GM21360 (cell line): ENCODE data around the gene GTPBP4.
"Not testable (repeated sequence)": the region's sequence is repeated elsewhere in the genome, so short reads cannot be mapped to it uniquely, and the experiment has no call there.

ENCODE experiments used
- ATAC-seq: cut with Tn5 transposase; IDR thresholded peaks from one replicate; pipeline ENCODE4 v1.9.1; 2021; ENCODE audit warnings: mild to moderate bottlenecking, moderate library complexity; ENCODE audit not compliant: unreplicated experiment

The GTPBP4 gene

GRCh38 chr10:1050554-1050953 lies 62.3 kb downstream of the GTPBP4 start:
- no peak for ATAC-seq

GRCh38 chr10:1054684-1055083 lies 66.5 kb downstream of the GTPBP4 start:
- no peak for ATAC-seq

GRCh38 chr10:1056326-1057105 lies 68.3 kb downstream of the GTPBP4 start, which contains the start of gene WDR37:
Gene WDR37 (plus strand): TSS chr10:1056385. CDS start chr10:1072156, 15,771 bp downstream.
- peak; percentile 87 for ATAC-seq

- peak; percentile 9 for ATAC-seq
Observed at GRCh38 chr10:1057106-1057657, 68.9 kb downstream of the GTPBP4 start.

- ATAC-seq = no peak
Observed at GRCh38 chr10:1058017-1058416, 69.8 kb downstream of the GTPBP4 start.

DNA sequence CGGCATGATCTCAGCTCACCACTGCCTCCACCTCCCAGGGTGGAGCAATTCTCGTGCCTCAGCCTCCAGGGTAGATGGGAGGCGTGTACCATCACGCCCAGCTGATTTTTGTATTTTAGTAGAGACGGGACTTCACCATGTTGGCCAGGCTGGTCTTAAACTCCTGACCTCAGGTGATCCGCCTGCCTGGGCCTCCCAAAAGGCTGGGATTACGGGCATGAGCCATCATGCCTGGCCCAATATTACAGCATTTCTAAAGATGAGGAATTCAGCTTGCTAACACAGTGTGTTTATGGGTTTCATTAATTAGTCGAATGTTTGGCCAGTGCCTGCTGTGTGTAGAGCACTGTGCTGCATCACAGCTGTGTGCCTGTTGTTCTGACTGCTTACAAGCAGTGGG lies 71.7 kb downstream of the GTPBP4 start:
- no peak for ATAC-seq

- ATAC-seq = no peak
Observed at GRCh38 chr10:1061930-1062774, 73.9 kb downstream of the GTPBP4 start.

DNA sequence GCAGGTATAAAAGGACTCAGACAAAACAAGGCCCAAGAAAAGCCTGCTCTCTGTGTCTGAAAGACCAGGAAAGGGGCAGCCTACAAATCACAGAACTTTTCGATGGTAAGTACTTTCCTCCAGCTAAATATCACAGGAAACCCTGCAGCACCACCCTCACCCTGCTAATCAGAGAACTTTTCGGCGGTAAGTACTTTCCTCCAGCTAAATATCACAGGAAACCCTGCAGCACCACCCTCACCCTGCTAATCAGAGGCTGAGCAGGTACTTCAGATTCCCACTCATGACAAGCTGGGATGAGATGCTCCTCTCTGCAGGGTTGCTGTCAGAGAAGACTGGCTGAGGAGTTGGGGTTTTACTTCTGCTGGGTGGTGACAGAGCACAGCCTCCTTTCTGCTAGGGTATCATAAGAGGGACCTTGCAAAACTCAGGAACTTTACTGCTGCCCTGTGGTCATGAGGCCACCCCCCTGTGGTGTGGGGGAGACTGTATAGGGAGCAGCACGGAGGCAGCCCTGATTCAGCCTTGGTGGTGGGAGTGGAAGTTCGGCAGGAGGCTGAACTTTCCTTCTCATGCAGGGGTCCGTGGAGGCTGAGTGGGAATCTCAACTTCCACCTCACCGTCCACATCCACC lies 75.1 kb downstream of the GTPBP4 start:
- ATAC-seq = no peak

- no peak for ATAC-seq
Observed at GRCh38 chr10:1064964-1065247, 76.7 kb downstream of the GTPBP4 start.

DNA sequence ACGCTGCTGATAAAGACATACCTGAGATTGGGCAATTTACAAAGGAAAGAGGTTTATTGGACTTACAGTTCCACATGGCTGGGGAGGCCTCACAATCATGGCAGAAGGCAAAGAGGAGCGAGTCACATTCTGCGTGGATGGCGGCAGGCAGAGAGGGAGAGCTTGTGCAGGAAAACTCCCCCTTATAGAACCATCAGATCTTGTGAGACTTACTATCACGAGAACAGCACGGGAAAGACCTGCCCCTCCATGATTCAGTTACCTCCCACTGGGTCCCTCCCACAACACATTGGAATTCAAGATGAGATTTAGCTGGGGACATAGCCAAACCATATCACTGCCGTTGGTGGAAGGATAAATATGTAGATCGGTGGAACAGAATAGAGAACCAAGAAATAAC lies 78.5 kb downstream of the GTPBP4 start:
- ATAC-seq = not testable (repeated sequence)

DNA sequence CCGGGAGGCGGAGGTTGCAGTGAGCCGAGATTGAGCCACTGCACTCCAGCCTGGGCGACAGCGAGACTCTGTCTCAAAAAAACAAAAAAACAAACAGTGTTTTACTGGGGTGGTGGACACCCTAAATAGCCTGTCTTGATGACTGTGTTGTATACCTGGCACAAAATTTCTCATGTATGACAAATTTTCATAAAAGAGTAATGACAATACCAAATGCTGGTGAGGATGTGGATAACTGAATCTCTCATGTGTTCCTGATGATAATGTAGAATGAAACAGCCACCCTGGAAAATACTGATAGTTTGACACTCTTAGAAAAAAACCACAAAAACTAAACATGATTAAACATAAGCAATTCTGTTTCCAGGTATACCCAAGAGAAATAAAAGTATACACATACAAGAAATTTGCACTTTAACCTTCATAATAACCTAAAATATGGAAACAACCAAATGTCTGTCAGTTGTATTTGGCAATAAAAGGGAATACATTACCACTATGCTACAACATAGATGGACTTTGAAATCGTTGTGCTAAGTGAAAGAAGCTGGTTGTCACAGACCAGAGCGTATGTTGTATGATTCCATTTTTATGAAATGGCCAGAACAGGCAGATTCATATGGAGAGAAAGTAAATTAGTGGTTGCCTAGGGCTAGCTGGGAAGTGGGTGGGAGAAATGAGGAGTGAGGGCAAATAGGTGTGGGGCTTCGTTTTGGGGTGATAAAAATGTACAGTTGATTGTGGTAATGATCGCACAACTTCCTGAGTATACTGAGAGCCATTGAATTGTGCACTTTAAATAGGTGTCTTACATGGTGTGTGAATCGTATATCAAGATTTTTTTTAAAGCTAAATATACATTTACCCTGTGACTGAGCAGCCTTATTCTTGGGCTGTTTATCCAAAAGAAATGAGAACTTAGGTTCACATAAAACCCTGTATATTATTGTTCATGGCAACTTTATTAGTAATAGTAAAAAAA lies 80.4 kb downstream of the GTPBP4 start:
- ATAC-seq = no peak
